ENCODE measurements around the gene PIK3C2G.

GRCh38 chr12:18562531-18562930, 301.2 kb downstream of the PIK3C2G start:
- TF ChIP-seq POLR2A (IDR thresholded peaks at IDR 0.05; ENCODE audit: low read depth, low read length) = no peak
- TF ChIP-seq POLR2AphosphoS5 (IDR thresholded peaks at IDR 0.05; ENCODE audit: low read depth, low read length) = no peak
- TF ChIP-seq TAF1 (IDR thresholded peaks at IDR 0.05; ENCODE audit: low read depth, low read length) = no peak
- no peak for TF ChIP-seq PAX5 (IDR thresholded peaks at IDR 0.05; ENCODE audit: insufficient read depth, low read length, severe bottlenecking)

Data from GM12891 (cell line).